Common myeloid progenitor, CD34-positive (primary cell): ENCODE data around the gene NTPCR.

Source experiments
- CTCF ChIA-PET: fragments of 350-600 bp; sonication (Branson Sonifier 250); formaldehyde crosslinking; loops from one replicate; lab custom pipeline; 2021; ENCODE audit warnings: antibody characterized with exemption; lab: Charles Lee
- POLR2A ChIA-PET: fragments of 350-600 bp; sonication (Branson Sonifier 250); formaldehyde crosslinking; loops from one replicate; lab custom pipeline; 2021; ENCODE audit warnings: antibody characterized with exemption; lab: Charles Lee
- DNase-seq, 3 donors: peaks; one replicate each; pipeline versions ENCODE4 v3.0.0 to v3.0.0-alpha.2; 2013
- H3K27ac ChIP-seq, 2 experiments: 1 replicate in 1 of 2; 2 replicates in 1 of 2; pipeline ENCODE4 v1.7.0; 2013; ENCODE audit warnings: inconsistent platforms in 2 of 2, low read length in 2 of 2, mild to moderate bottlenecking in 2 of 2, low read depth in 1 of 2, moderate library complexity in 1 of 2; ENCODE audit not compliant: severe bottlenecking in 2 of 2, insufficient read depth in 1 of 2, poor library complexity in 1 of 2
- H3K27me3 ChIP-seq, 5 experiments: replicated peaks in 2 of 5; 1 replicate in 3 of 5; 2 replicates in 2 of 5; pipeline versions ENCODE4 v1.6.1 to v1.7.0; 2013; ENCODE audit warnings: low read length in 4 of 5, mild to moderate bottlenecking in 2 of 5, moderate library complexity in 2 of 5, inconsistent platforms in 1 of 5; ENCODE audit not compliant: insufficient read depth in 5 of 5, control insufficient read depth in 4 of 5
- H3K36me3 ChIP-seq, 4 experiments: 1 replicate in 2 of 4; 2 replicates in 2 of 4; pipeline versions ENCODE4 v1.6.1 to v1.7.0; 2013; ENCODE audit warnings: low read length in 3 of 4, control low read depth in 1 of 4, mild to moderate bottlenecking in 1 of 4; ENCODE audit not compliant: control insufficient read depth in 4 of 4, insufficient read depth in 4 of 4
- H3K4me1 ChIP-seq, 4 experiments: 1 replicate in 3 of 4; 2 replicates in 1 of 4; pipeline versions ENCODE4 v1.6.1 to v1.7.1; 2013; ENCODE audit warnings: low read length in 3 of 4, mild to moderate bottlenecking in 3 of 4, control low read depth in 1 of 4, inconsistent platforms in 1 of 4, moderate library complexity in 1 of 4; ENCODE audit not compliant: control insufficient read depth in 4 of 4, insufficient read depth in 4 of 4; ENCODE audit errors: control extremely low read depth in 1 of 4
- H3K4me3 ChIP-seq, 7 experiments: 1 replicate in 4 of 7; 2 replicates in 3 of 7; pipeline versions ENCODE4 v1.5.1 to v1.7.0; 2013; ENCODE audit warnings: mild to moderate bottlenecking in 7 of 7, low read length in 6 of 7, moderate library complexity in 6 of 7, inconsistent platforms in 2 of 7, low read depth in 2 of 7, control low read depth in 1 of 7; ENCODE audit not compliant: insufficient read depth in 4 of 7, control insufficient read depth in 1 of 7; ENCODE audit errors: extremely low read depth in 1 of 7
- H3K9me3 ChIP-seq, 5 experiments: 1 replicate in 4 of 5; 2 replicates in 1 of 5; pipeline versions ENCODE4 v1.6.1 to v1.7.1; 2013; ENCODE audit warnings: low read length in 4 of 5, mild to moderate bottlenecking in 2 of 5, inconsistent platforms in 1 of 5, low read depth in 1 of 5, moderate library complexity in 1 of 5; ENCODE audit not compliant: control insufficient read depth in 4 of 5, insufficient read depth in 2 of 5; ENCODE audit errors: control extremely low read depth in 1 of 5
- WGBS: methylation state at CpG from one replicate; pipeline ENCODE4 v1.1.5; 2013; ENCODE audit not compliant: insufficient coverage; 5-methylcytosine and 5-hydroxymethylcytosine counted together

NTPCR gene

GRCh38 chr1:233019083-233019482, 68.7 kb downstream of the NTPCR start:
- no peak for DNase-seq
- CTCF ChIA-PET = no interaction called here
- Histone ChIP-seq H3K4me3 (no peak overlapping the region), H3K9me3 (no peaks in the 10 kb centered on the region), H3K4me1 (peaks cover 0 to 12% (median 7%) of the 10 kb centered on the region in 4 experiments), H3K36me3 (peaks cover 0 to 2% (median under 1%) of the 10 kb centered on the region in 4 experiments), H3K27ac (no peak overlapping the region), H3K27me3 (no peaks in the 10 kb centered on the region)
- WGBS = 100% methylated on average over 1 of the region's 3 CpGs
- POLR2A ChIA-PET = no interaction called here

- H3K4me3 ChIP-seq = no peak overlapping the region
- H3K27me3 ChIP-seq = no peaks in the 10 kb centered on the region
- H3K9me3 ChIP-seq = no peaks in the 10 kb centered on the region
- no peaks in the 10 kb centered on the region for H3K36me3 ChIP-seq
- H3K27ac ChIP-seq = no peak overlapping the region
- 96% methylated on average over 10 of the region's 12 CpGs for WGBS
- DNase-seq = no peak
- POLR2A ChIA-PET = no interaction called here
- CTCF ChIA-PET = interaction anchor here (1.2 kb wide), 1 partner anchor 54 kb away, joined by 3 read pairs; no protein-coding TSS in a partner anchor
- H3K4me1 ChIP-seq = peaks cover 0 to 12% (median 7%) of the 10 kb centered on the region in 4 experiments
Observed at GRCh38 chr1:233019778-233020325, 69.4 kb downstream of the NTPCR start.

- Histone ChIP-seq H3K4me1 (peaks cover 0 to 12% (median 7%) of the 10 kb centered on the region in 4 experiments), H3K27ac (no peak overlapping the region), H3K36me3 (no peaks in the 10 kb centered on the region), H3K9me3 (no peaks in the 10 kb centered on the region), H3K4me3 (no peak overlapping the region), H3K27me3 (no peaks in the 10 kb centered on the region)
- peak in 2 of 3 donors; percentile 30 to 41 for DNase-seq
- ChIA-PET POLR2A (no interaction called here), CTCF (interaction anchor here (1.2 kb wide), 1 partner anchor 55 kb away, joined by 3 read pairs; no protein-coding TSS in a partner anchor)
- 13% methylated on average over 5 of the region's 8 CpGs for WGBS
Observed at GRCh38 chr1:233020426-233020825, 70.0 kb downstream of the NTPCR start.

GRCh38 chr1:233022246-233022645, 71.8 kb downstream of the NTPCR start:
- POLR2A ChIA-PET = no interaction called here
- Histone ChIP-seq H3K36me3 (no peaks in the 10 kb centered on the region), H3K4me3 (no peak overlapping the region), H3K27ac (no peak overlapping the region), H3K4me1 (peaks cover 0 to 10% (median 6%) of the 10 kb centered on the region in 4 experiments), H3K9me3 (no peaks in the 10 kb centered on the region), H3K27me3 (no peaks in the 10 kb centered on the region)
- CTCF ChIA-PET = interaction anchor here (1.4 kb wide), 1 partner anchor 17 kb away, joined by 3 read pairs; no protein-coding TSS in a partner anchor
- DNase-seq = no peak
- WGBS = 100% methylated on average over 2 of the region's 2 CpGs

- 76% methylated on average over 8 of the region's 9 CpGs for WGBS
- ChIA-PET CTCF (interaction anchor here (0.7 to 2.2 kb wide), 15 partner anchors 8 to 1158 kb away, joined by 3 to 9 read pairs (median 3); no protein-coding TSS in a partner anchor), POLR2A (no interaction called here)
Observed at GRCh38 chr1:233024199-233024598, 73.8 kb downstream of the NTPCR start.

GRCh38 chr1:233025157-233025556, 74.7 kb downstream of the NTPCR start:
- WGBS = 86% methylated on average over 9 of the region's 12 CpGs
- CTCF ChIA-PET = interaction anchor here (0.7 to 2.2 kb wide), 12 partner anchors 10 to 398 kb away, joined by 3 to 9 read pairs (median 4); no protein-coding TSS in a partner anchor
- Histone ChIP-seq H3K9me3 (no peaks in the 10 kb centered on the region), H3K36me3 (no peaks in the 10 kb centered on the region), H3K27ac (no peak overlapping the region), H3K4me3 (no peak overlapping the region), H3K27me3 (no peaks in the 10 kb centered on the region), H3K4me1 (peaks cover 0 to 8% (median 5%) of the 10 kb centered on the region in 4 experiments)
- peak; percentile 42 to 56 (median 55) for DNase-seq
- POLR2A ChIA-PET = interaction anchor here (0.6 kb wide), 1 partner anchor 262 kb away, joined by 5 read pairs; no protein-coding TSS in a partner anchor

More at GRCh38 chr1:233024199-233024598, 73.8 kb downstream of the NTPCR start:
- peak in 2 of 3 donors; percentile 33 to 51 for DNase-seq
- Histone ChIP-seq H3K9me3 (no peaks in the 10 kb centered on the region), H3K27ac (no peak overlapping the region), H3K4me1 (peaks cover 0 to 10% (median 6%) of the 10 kb centered on the region in 4 experiments), H3K27me3 (no peaks in the 10 kb centered on the region), H3K4me3 (no peak overlapping the region), H3K36me3 (no peaks in the 10 kb centered on the region)

GRCh38 chr1:233025567-233025966, 75.2 kb downstream of the NTPCR start:
- DNase-seq = no peak
- Histone ChIP-seq H3K9me3 (no peaks in the 10 kb centered on the region), H3K4me3 (no peak overlapping the region), H3K27ac (no peak overlapping the region), H3K36me3 (no peaks in the 10 kb centered on the region), H3K4me1 (peaks cover 0 to 4% (median 1%) of the 10 kb centered on the region in 4 experiments), H3K27me3 (no peaks in the 10 kb centered on the region)
- POLR2A ChIA-PET = interaction anchor here (0.6 kb wide), 1 partner anchor 262 kb away, joined by 5 read pairs; no protein-coding TSS in a partner anchor
- CTCF ChIA-PET = interaction anchor here (0.7 to 1.6 kb wide), 9 partner anchors 9 to 398 kb away, joined by 3 to 6 read pairs (median 3); no protein-coding TSS in a partner anchor
- 100% methylated on average over 1 of the region's 2 CpGs for WGBS
